ENCODE data around the gene DOCK8.
A peak's percentile ranks its signal among the peaks of the same experiment; 100 is the strongest.

DOCK8 gene

GRCh38 chr9:270657-271237 lies 56.1 kb downstream of the DOCK8 start:
- TF ChIP-seq ZNF274 (IDR thresholded peaks at IDR 0.05; ENCODE audit: low read depth, low read length), result no peak
- no peak overlapping the region for H3K4me3 ChIP-seq (ENCODE audit: low read length)

GRCh38 chr9:272251-273213 lies 57.9 kb downstream of the DOCK8 start:
- peak overlapping the region; percentile 98 for H3K4me3 ChIP-seq (ENCODE audit: low read length)
- no peak for TF ChIP-seq ZNF274 (IDR thresholded peaks at IDR 0.05; ENCODE audit: low read depth, low read length)

- TF ChIP-seq ZNF274 (IDR thresholded peaks at IDR 0.05; ENCODE audit: low read depth, low read length), result no peak
- peak overlapping the region; percentile 98; the same call in 1 of the 2 replicates for H3K4me3 ChIP-seq (ENCODE audit: low read length)
These were observed 59.7 kb downstream of the DOCK8 start for GRCh38 chr9:274406-274805.

- no peak for TF ChIP-seq ZNF274 (IDR thresholded peaks at IDR 0.05; ENCODE audit: low read depth, low read length)
- H3K4me3 ChIP-seq (ENCODE audit: low read length), result no peak overlapping the region
These were observed 63.1 kb downstream of the DOCK8 start for GRCh38 chr9:277601-278295.

GRCh38 chr9:278651-279050 lies 64.0 kb downstream of the DOCK8 start:
- H3K4me3 ChIP-seq (ENCODE audit: low read length), result no peak overlapping the region
- TF ChIP-seq ZNF274 (IDR thresholded peaks at IDR 0.05; ENCODE audit: low read depth, low read length), result no peak

- TF ChIP-seq ZNF274 (IDR thresholded peaks at IDR 0.05; ENCODE audit: low read depth, low read length), result no peak
These were observed 65.0 kb downstream of the DOCK8 start for GRCh38 chr9:279674-280073.

GRCh38 chr9:281741-282645 lies 67.3 kb downstream of the DOCK8 start:
- TF ChIP-seq ZNF274 (IDR thresholded peaks at IDR 0.05; ENCODE audit: low read depth, low read length), result no peak
- peak overlapping the region; percentile 42; the same call in 1 of the 2 replicates for H3K4me3 ChIP-seq (ENCODE audit: low read length)

More at GRCh38 chr9:279674-280073, 65.0 kb downstream of the DOCK8 start:
- no peak overlapping the region for H3K4me3 ChIP-seq (ENCODE audit: low read length)

GRCh38 chr9:286071-286740 lies 71.5 kb downstream of the DOCK8 start:
- TF ChIP-seq ZNF274 (IDR thresholded peaks at IDR 0.05; ENCODE audit: low read depth, low read length), result no peak
- H3K4me3 ChIP-seq (ENCODE audit: low read length), result no peak overlapping the region

- H3K4me3 ChIP-seq (ENCODE audit: low read length), result no peak overlapping the region
- TF ChIP-seq ZNF274 (IDR thresholded peaks at IDR 0.05; ENCODE audit: low read depth, low read length), result no peak
These were observed 74.5 kb downstream of the DOCK8 start for GRCh38 chr9:289121-289520.

GRCh38 chr9:292915-293314 lies 78.2 kb downstream of the DOCK8 start:
- no peak overlapping the region for H3K4me3 ChIP-seq (ENCODE audit: low read length)
- no peak for TF ChIP-seq ZNF274 (IDR thresholded peaks at IDR 0.05; ENCODE audit: low read depth, low read length)

- no peak for TF ChIP-seq ZNF274 (IDR thresholded peaks at IDR 0.05; ENCODE audit: low read depth, low read length)
- H3K4me3 ChIP-seq (ENCODE audit: low read length), result no peak overlapping the region
These were observed 80.9 kb downstream of the DOCK8 start for GRCh38 chr9:295576-295975.

- no peak overlapping the region for H3K4me3 ChIP-seq (ENCODE audit: low read length)
- no peak for TF ChIP-seq ZNF274 (IDR thresholded peaks at IDR 0.05; ENCODE audit: low read depth, low read length)
These were observed 81.7 kb downstream of the DOCK8 start for GRCh38 chr9:296411-296810.
